GM21367 (cell line): ENCODE measurements around the gene BAG5.
"Not testable (repeated sequence)": the region's sequence is repeated elsewhere in the genome, so short reads cannot be mapped to it uniquely, and the experiment has no call there.

Experiments used
- ATAC-seq: cut with Tn5 transposase; IDR thresholded peaks from one replicate; pipeline ENCODE4 v1.9.1; 2021; ENCODE audit not compliant: unreplicated experiment

BAG5 gene

GRCh38 chr14:103562429-103563225 lies at the start of gene BAG5, which contains the start of gene COA8:
Gene BAG5 (minus strand): TSS chr14:103562657. CDS start chr14:103561164, 1,493 bp downstream.
Gene COA8 (plus strand): TSS chr14:103562960. CDS start chr14:103563002, 42 bp downstream.
- ATAC-seq = peak; percentile 64

GRCh38 chr14:103611215-103611614 lies 48.8 kb upstream of the BAG5 start:
- ATAC-seq = no peak

- not testable (repeated sequence) for ATAC-seq
Measured at GRCh38 chr14:103609081-103609480, 46.6 kb upstream of the BAG5 start.

- no peak for ATAC-seq
Measured at GRCh38 chr14:103607822-103608221, 45.4 kb upstream of the BAG5 start.

- ATAC-seq = peak; percentile 66
Measured at GRCh38 chr14:103606963-103607668, 44.7 kb upstream of the BAG5 start.

- ATAC-seq = no peak
Measured at GRCh38 chr14:103604620-103605019, 42.2 kb upstream of the BAG5 start.

- no peak for ATAC-seq
Measured at GRCh38 chr14:103600503-103600902, 38.0 kb upstream of the BAG5 start.

- no peak for ATAC-seq
Measured at GRCh38 chr14:103597623-103598377, 35.3 kb upstream of the BAG5 start.

- no peak for ATAC-seq
Measured at GRCh38 chr14:103594265-103594664, 31.8 kb upstream of the BAG5 start.

- ATAC-seq = no peak
Measured at GRCh38 chr14:103593577-103593976, 31.1 kb upstream of the BAG5 start.

GRCh38 chr14:103584326-103584915 lies 22.0 kb upstream of the BAG5 start:
- no peak for ATAC-seq

GRCh38 chr14:103581954-103582703 lies 19.7 kb upstream of the BAG5 start:
- no peak for ATAC-seq

- ATAC-seq = no peak
Measured at GRCh38 chr14:103581206-103581605, 18.7 kb upstream of the BAG5 start.

- no peak for ATAC-seq
Measured at GRCh38 chr14:103578401-103579075, 16.1 kb upstream of the BAG5 start.

GRCh38 chr14:103576371-103577024 lies 14.0 kb upstream of the BAG5 start:
- ATAC-seq = no peak

GRCh38 chr14:103574707-103575285 lies 12.3 kb upstream of the BAG5 start:
- ATAC-seq = no peak

- no peak for ATAC-seq
Measured at GRCh38 chr14:103574104-103574503, 11.6 kb upstream of the BAG5 start.

- no peak for ATAC-seq
Measured at GRCh38 chr14:103569408-103569807, 7.0 kb upstream of the BAG5 start.

- ATAC-seq = no peak
Measured at GRCh38 chr14:103568952-103569351, 6.5 kb upstream of the BAG5 start.
